HepG2 (cell line): ENCODE data around the gene SERPINB6. TPM values are rescaled to one million over a fixed set of nuclear protein-coding genes. Genes with fewer than 3 reads are reported as not detected.

Source experiments
- ARID3A ChIP-seq: IDR thresholded peaks from 2 replicates; pipeline ENCODE4 v1.6.1; 2012; ENCODE audit warnings: low read depth, low read length, improper control_type of control experiment
- CEBPG ChIP-seq: IDR thresholded peaks from 2 replicates; pipeline ENCODE4 v1.6.1; 2016
- ETV5 ChIP-seq: IDR thresholded peaks from 2 replicates; pipeline ENCODE4 v1.6.1; 2018; ENCODE audit warnings: missing biosample characterization, missing genetic modification reagents, inconsistent platforms, borderline replicate concordance
- HDAC1 ChIP-seq: sonication (generic); formaldehyde crosslinking; IDR thresholded peaks from 2 replicates; pipeline ENCODE4 v1.5.1; 2020; ENCODE audit warnings: mild to moderate bottlenecking, missing genetic modification reagents
- HINFP ChIP-seq: sonication (generic); formaldehyde crosslinking; IDR thresholded peaks from 2 replicates; pipeline ENCODE4 v1.4.0; 2020; ENCODE audit warnings: low read depth, mild to moderate bottlenecking, missing genetic modification reagents
- MTF2 ChIP-seq: sonication (generic); formaldehyde crosslinking; IDR thresholded peaks from 2 replicates; pipeline ENCODE4 v1.5.0; 2020; ENCODE audit warnings: missing genetic modification reagents, borderline replicate concordance
- RFXANK ChIP-seq: IDR thresholded peaks from 2 replicates; pipeline ENCODE4 v1.6.1; 2016
- SALL1 ChIP-seq: sonication (generic); formaldehyde crosslinking; IDR thresholded peaks from 2 replicates; pipeline ENCODE4 v1.8.0; 2022; ENCODE audit warnings: mild to moderate bottlenecking, missing genetic modification reagents
- SMAD9 ChIP-seq: sonication (generic); formaldehyde crosslinking; IDR thresholded peaks from 2 replicates; pipeline ENCODE4 v1.5.1; 2020; ENCODE audit warnings: mild to moderate bottlenecking, missing genetic modification reagents
- ZBTB43 ChIP-seq: sonication (generic); formaldehyde crosslinking; conservative IDR thresholded peaks from 2 replicates; pipeline ENCODE4 v1.4.0; 2020; ENCODE audit warnings: missing genetic modification reagents
- ZNF350 ChIP-seq: sonication (generic); formaldehyde crosslinking; IDR thresholded peaks from 2 replicates; pipeline ENCODE4 v1.4.0; 2020; ENCODE audit warnings: mild to moderate bottlenecking, low read depth, missing genetic modification reagents, borderline replicate concordance
- ZNF569 ChIP-seq: sonication (generic); formaldehyde crosslinking; IDR thresholded peaks from 2 replicates; pipeline ENCODE4 v1.5.0; 2020; ENCODE audit warnings: mild to moderate bottlenecking, missing genetic modification reagents, moderate library complexity, borderline replicate concordance
- ZNF572 ChIP-seq: sonication (generic); formaldehyde crosslinking; IDR thresholded peaks from 2 replicates; pipeline ENCODE4 v1.5.1; 2020; ENCODE audit warnings: mild to moderate bottlenecking, missing genetic modification reagents
- ZNF577 ChIP-seq: sonication (generic); formaldehyde crosslinking; IDR thresholded peaks from 2 replicates; pipeline ENCODE4 v1.4.0; 2020; ENCODE audit warnings: mild to moderate bottlenecking, low read depth, missing genetic modification reagents, borderline replicate concordance
- ZNF660 ChIP-seq: sonication (generic); formaldehyde crosslinking; IDR thresholded peaks from 2 replicates; pipeline ENCODE4 v1.5.1; 2020; ENCODE audit warnings: mild to moderate bottlenecking, low read depth, missing genetic modification reagents, borderline replicate concordance
- ZNF691 ChIP-seq: sonication (generic); formaldehyde crosslinking; IDR thresholded peaks from 2 replicates; pipeline ENCODE4 v1.4.0; 2020; ENCODE audit warnings: missing genetic modification reagents, low read depth, mild to moderate bottlenecking, borderline replicate concordance
- polyA plus RNA-seq, 8 experiments: library from polyadenylated mRNA; depleted of rRNA in 3 of 8; stranded (reverse) in 7 of 8; unstranded in 1 of 8; fragments of >200 nt; fragmentation: Illumina TruSeq in 4 of 8; extraction: Trizol in 4 of 8; gene quantifications; 2 replicates each; pipeline versions ENCODE4 v1.2.1 to v1.2.3, GENCODE V29; 2011 to 2016; ENCODE audit warnings: low read depth in 4 of 8, missing spikeins in 1 of 8, mixed read lengths in 1 of 8; ENCODE audit not compliant: insufficient read depth in 1 of 8
- total RNA-seq, 5 experiments: library from RNA; depleted of rRNA; stranded (reverse); fragments of >200 nt; fragmentation: Illumina TruSeq; extraction: Trizol; gene quantifications; 2 replicates each; pipeline ENCODE4 v1.2.3, GENCODE V29; 2016; ENCODE audit warnings: low read depth in 1 of 5
- TF ChIP-seq, protein P1 (sequence below): sonication (generic); formaldehyde crosslinking; IDR thresholded peaks from 2 replicates; pipeline ENCODE4 v1.9.0; 2021; ENCODE audit warnings: mild to moderate bottlenecking, missing genetic modification reagents

Gene SERPINB6
- total and polyA plus RNA-seq, 2 of the 13 experiments (the other 11 are each of a cell fraction or from before 2014, with no cell fraction given), result 38.2 to 61.3 TPM

DNA sequence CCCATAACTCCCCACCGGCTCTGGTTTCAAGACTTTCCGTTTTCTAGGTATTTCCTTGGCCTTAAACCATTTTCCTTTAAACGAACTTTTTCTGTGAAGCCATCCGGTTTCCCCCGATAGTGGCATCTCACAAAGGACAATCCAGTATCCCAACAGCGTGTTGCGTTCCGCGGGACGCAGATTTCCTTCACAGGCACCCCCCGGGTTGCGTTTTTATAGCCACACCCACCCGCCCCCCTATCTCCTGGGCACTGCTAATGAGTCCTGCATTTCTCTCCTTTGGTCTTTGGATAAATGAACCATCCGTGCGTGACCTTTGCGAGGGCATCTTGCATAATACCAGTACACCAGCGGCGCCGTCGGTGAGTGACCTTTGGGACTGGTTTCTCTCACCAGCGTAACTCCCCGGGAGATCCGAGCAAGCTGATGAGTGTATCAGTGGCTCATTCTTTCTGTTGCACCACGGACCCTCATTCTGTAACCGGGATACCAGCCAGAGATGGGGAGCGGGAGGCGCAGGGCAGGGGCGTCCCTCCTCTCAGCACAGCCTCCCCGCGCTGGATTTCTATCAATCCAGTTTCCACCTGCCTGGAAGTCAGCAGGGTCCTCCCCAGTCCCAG lies 27.7 kb upstream of the SERPINB6 start (continued):
- TF ChIP-seq, protein P1, sequence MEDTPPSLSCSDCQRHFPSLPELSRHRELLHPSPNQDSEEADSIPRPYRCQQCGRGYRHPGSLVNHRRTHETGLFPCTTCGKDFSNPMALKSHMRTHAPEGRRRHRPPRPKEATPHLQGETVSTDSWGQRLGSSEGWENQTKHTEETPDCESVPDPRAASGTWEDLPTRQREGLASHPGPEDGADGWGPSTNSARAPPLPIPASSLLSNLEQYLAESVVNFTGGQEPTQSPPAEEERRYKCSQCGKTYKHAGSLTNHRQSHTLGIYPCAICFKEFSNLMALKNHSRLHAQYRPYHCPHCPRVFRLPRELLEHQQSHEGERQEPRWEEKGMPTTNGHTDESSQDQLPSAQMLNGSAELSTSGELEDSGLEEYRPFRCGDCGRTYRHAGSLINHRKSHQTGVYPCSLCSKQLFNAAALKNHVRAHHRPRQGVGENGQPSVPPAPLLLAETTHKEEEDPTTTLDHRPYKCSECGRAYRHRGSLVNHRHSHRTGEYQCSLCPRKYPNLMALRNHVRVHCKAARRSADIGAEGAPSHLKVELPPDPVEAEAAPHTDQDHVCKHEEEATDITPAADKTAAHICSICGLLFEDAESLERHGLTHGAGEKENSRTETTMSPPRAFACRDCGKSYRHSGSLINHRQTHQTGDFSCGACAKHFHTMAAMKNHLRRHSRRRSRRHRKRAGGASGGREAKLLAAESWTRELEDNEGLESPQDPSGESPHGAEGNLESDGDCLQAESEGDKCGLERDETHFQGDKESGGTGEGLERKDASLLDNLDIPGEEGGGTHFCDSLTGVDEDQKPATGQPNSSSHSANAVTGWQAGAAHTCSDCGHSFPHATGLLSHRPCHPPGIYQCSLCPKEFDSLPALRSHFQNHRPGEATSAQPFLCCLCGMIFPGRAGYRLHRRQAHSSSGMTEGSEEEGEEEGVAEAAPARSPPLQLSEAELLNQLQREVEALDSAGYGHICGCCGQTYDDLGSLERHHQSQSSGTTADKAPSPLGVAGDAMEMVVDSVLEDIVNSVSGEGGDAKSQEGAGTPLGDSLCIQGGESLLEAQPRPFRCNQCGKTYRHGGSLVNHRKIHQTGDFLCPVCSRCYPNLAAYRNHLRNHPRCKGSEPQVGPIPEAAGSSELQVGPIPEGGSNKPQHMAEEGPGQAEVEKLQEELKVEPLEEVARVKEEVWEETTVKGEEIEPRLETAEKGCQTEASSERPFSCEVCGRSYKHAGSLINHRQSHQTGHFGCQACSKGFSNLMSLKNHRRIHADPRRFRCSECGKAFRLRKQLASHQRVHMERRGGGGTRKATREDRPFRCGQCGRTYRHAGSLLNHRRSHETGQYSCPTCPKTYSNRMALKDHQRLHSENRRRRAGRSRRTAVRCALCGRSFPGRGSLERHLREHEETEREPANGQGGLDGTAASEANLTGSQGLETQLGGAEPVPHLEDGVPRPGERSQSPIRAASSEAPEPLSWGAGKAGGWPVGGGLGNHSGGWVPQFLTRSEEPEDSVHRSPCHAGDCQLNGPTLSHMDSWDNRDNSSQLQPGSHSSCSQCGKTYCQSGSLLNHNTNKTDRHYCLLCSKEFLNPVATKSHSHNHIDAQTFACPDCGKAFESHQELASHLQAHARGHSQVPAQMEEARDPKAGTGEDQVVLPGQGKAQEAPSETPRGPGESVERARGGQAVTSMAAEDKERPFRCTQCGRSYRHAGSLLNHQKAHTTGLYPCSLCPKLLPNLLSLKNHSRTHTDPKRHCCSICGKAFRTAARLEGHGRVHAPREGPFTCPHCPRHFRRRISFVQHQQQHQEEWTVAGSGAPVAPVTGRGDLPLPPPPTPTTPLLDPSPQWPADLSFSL (CRISPR knock-in tag), result peak; percentile 67; the same call in 1 of the 2 replicates
- TF ChIP-seq ZBTB43 (CRISPR knock-in tag) (peak; percentile 74; the same call in 1 of the 2 replicates), ZNF660 (CRISPR knock-in tag) (no peak), CEBPG (peak; percentile 96), ETV5 (no peak), ZNF691 (peak; percentile 86; the same call in 1 of the 2 replicates), ZNF569 (no peak), SMAD9 (CRISPR knock-in tag) (no peak), ZNF577 (no peak), MTF2 (CRISPR knock-in tag) (no peak), HDAC1 (peak; percentile 86), ZNF350 (CRISPR knock-in tag) (peak; percentile 43; the same call in 1 of the 2 replicates), ARID3A (peak; percentile 72), RFXANK (CRISPR knock-in tag) (no peak), ZNF572 (CRISPR knock-in tag) (peak; percentile 75; the same call in 1 of the 2 replicates), SALL1 (CRISPR knock-in tag) (peak; percentile 92), HINFP (CRISPR knock-in tag) (peak; percentile 81)
